Measurements from ENCODE around the gene RNF144A.

DNA sequence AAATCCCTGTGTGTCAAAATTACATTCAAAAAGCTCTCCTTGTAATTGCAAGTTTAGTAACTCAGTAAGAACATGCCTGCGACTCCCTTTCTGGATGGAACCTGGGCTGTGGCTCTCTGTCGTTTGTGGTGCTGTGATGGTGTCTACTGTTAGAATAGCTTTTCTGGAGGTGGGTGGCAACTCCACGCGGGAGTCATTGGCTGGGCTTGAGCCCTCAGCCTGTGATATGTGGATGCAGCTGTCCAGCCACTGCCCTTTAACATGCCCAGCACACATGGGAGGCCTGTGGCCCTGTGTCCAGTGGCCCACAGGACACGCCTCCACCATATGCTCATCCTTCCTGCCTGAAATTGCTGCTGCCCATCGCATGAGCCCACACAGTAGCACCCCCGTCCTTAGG, 124.2 kb downstream of the RNF144A start:
- TF ChIP-seq, protein P1, sequence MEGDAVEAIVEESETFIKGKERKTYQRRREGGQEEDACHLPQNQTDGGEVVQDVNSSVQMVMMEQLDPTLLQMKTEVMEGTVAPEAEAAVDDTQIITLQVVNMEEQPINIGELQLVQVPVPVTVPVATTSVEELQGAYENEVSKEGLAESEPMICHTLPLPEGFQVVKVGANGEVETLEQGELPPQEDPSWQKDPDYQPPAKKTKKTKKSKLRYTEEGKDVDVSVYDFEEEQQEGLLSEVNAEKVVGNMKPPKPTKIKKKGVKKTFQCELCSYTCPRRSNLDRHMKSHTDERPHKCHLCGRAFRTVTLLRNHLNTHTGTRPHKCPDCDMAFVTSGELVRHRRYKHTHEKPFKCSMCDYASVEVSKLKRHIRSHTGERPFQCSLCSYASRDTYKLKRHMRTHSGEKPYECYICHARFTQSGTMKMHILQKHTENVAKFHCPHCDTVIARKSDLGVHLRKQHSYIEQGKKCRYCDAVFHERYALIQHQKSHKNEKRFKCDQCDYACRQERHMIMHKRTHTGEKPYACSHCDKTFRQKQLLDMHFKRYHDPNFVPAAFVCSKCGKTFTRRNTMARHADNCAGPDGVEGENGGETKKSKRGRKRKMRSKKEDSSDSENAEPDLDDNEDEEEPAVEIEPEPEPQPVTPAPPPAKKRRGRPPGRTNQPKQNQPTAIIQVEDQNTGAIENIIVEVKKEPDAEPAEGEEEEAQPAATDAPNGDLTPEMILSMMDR (IDR thresholded peaks at IDR 0.05), result no peak
- no peak for TF ChIP-seq ZFX (IDR thresholded peaks at IDR 0.05; ENCODE audit: borderline replicate concordance)
